Keratinocyte (primary cell): Measurements from ENCODE around the gene SULF2. TPM values are rescaled to one million over a fixed set of nuclear protein-coding genes. Genes with fewer than 3 reads are reported as not detected.
A peak's percentile ranks its signal among the peaks of the same experiment; 100 is the strongest.

Experiments
- DNase-seq: peaks from one replicate; pipeline ENCODE4 v3.0.0-alpha.2; 2011; ENCODE audit warnings: low read depth, missing footprints, low spot score
- FAIRE-seq: peaks from 2 replicates; lab custom pipeline; 2011; peaks lifted over from hg19 to GRCh38; lab: Jason Lieb, UNC
- H2AFZ ChIP-seq: 2 replicates; pipeline ENCODE4 v1.6.0; 2012; ENCODE audit warnings: low read length, control low read depth, inconsistent platforms; ENCODE audit not compliant: control insufficient read depth
- H3K27ac ChIP-seq: 2 replicates; pipeline ENCODE4 v1.5.1; 2011; ENCODE audit warnings: low read length; ENCODE audit not compliant: control insufficient read depth, insufficient read depth
- H3K27me3 ChIP-seq: 3 replicates; pipeline ENCODE4 v1.6.0; 2011; ENCODE audit warnings: low read length; ENCODE audit not compliant: control insufficient read depth, insufficient read depth; ENCODE audit errors: extremely low read depth
- H3K36me3 ChIP-seq, 2 experiments: 2 replicates in 1 of 2; 3 replicates in 1 of 2; pipeline ENCODE4 v1.5.1; 2011; ENCODE audit warnings: low read length in 2 of 2, mild to moderate bottlenecking in 1 of 2; ENCODE audit not compliant: control insufficient read depth in 2 of 2, insufficient read depth in 2 of 2; ENCODE audit errors: extremely low read depth in 1 of 2
- H3K4me1 ChIP-seq: 3 replicates; pipeline ENCODE4 v1.5.1; 2011; ENCODE audit warnings: low read length; ENCODE audit not compliant: control insufficient read depth, insufficient read depth; ENCODE audit errors: extremely low read depth
- H3K4me2 ChIP-seq: 3 replicates; pipeline ENCODE4 v1.6.0; 2011; ENCODE audit warnings: low read depth, low read length; ENCODE audit not compliant: control insufficient read depth, insufficient read depth; ENCODE audit errors: extremely low read depth
- H3K4me3 ChIP-seq, 3 experiments: fragments of 200-600 bp in 1 of 3; sonication (generic) in 1 of 3; 2 replicates in 2 of 3; 3 replicates in 1 of 3; pipeline ENCODE4 v1.5.1; 2011 to 2016; ENCODE audit warnings: low read length in 3 of 3, mild to moderate bottlenecking in 3 of 3, control low read depth in 2 of 3, inconsistent platforms in 1 of 3, low read depth in 1 of 3, mixed read lengths in 1 of 3, mixed run types in 1 of 3, moderate library complexity in 1 of 3; ENCODE audit not compliant: control insufficient read depth in 2 of 3, insufficient read depth in 2 of 3; ENCODE audit errors: extremely low read depth in 1 of 3
- H3K79me2 ChIP-seq: 2 replicates; pipeline ENCODE4 v1.6.0; 2012; ENCODE audit warnings: low read length; ENCODE audit not compliant: control insufficient read depth, insufficient read depth
- H3K9ac ChIP-seq: 3 replicates; pipeline ENCODE4 v1.6.0; 2011; ENCODE audit warnings: low read length; ENCODE audit not compliant: control insufficient read depth, insufficient read depth; ENCODE audit errors: extremely low read depth
- H3K9me1 ChIP-seq: 3 replicates; pipeline ENCODE4 v1.6.0; 2011; ENCODE audit warnings: low read length; ENCODE audit not compliant: control insufficient read depth, insufficient read depth; ENCODE audit errors: extremely low read depth
- H3K9me3 ChIP-seq: 2 replicates; pipeline ENCODE4 v1.5.1; 2012; ENCODE audit warnings: low read depth, low read length; ENCODE audit not compliant: control insufficient read depth
- H4K20me1 ChIP-seq: 3 replicates; pipeline ENCODE4 v1.6.0; 2011; ENCODE audit warnings: low read length; ENCODE audit not compliant: control insufficient read depth, insufficient read depth; ENCODE audit errors: extremely low read depth
- CTCF ChIP-seq, 3 experiments: IDR thresholded peaks in 1 of 3; conservative IDR thresholded peaks in 1 of 3; optimal IDR thresholded peaks in 1 of 3; 2 replicates in 2 of 3; 3 replicates in 1 of 3; pipeline versions ENCODE3 to v1.5.1; 2011; ENCODE audit warnings: low read length in 3 of 3, mild to moderate bottlenecking in 3 of 3, moderate library complexity in 2 of 3, control low read depth in 1 of 3, inconsistent platforms in 1 of 3; ENCODE audit not compliant: insufficient read depth in 2 of 3; ENCODE audit errors: extremely low read depth in 1 of 3
- EZH2 ChIP-seq: IDR thresholded peaks from one replicate; pipeline ENCODE4 v1.6.1; 2012; ENCODE audit warnings: inconsistent platforms, mild to moderate bottlenecking, low read length, moderate library complexity
- dilution Hi-C: fragments of 300-500 bp; cut with MboI; formaldehyde crosslinking; loops from one replicate; pipeline ENCODE4 v1.7.0; 2020; ENCODE audit warnings: low sequenced_read_pairs; ENCODE audit not compliant: extremely low pct_ligation_motif_present
- polyA plus RNA-seq, 5 experiments: library from polyadenylated mRNA; depleted of rRNA in 3 of 5; stranded (reverse) in 3 of 5; stranded (forward) in 1 of 5; unstranded in 1 of 5; fragments of >200 nt; gene quantifications; 1 replicate in 1 of 5; 2 replicates in 3 of 5; 3 replicates in 1 of 5; pipeline versions ENCODE4 v1.2.1 to v1.2.3, GENCODE V29; 2011 to 2012; ENCODE audit warnings: missing spikeins in 2 of 5, low read depth in 1 of 5, low replicate concordance in 1 of 5

The SULF2 gene
- polyA plus RNA-seq, 1 donor (not counting 4 experiments of a cell fraction or from before 2014, with no cell fraction given): 64.4 TPM

DNA sequence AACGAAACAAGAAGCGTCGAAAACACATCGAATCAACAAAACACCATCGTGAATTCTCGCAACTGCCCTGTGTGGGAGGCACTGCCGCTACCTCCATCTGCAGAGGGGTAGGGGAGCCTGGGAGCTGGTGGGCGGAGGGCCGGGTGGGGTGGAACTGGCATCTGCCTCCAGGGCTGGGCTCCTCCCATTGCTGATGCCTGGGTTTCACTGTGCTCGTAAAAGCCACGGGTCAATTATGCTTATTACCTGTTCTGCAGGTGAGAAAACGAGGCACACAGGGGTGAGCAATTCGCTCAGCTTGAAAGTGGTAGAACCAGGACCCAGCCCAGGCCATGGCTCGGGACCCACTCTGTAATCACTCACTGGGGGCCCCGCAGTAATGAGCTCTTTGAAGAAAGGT, 16.5 kb upstream of the SULF2 start:
- H2AFZ ChIP-seq: peak overlapping the region; percentile 62
- H3K4me2 ChIP-seq: peak overlapping the region; percentile 35
- FAIRE-seq: no peak

GRCh38 chr20:47801079-47801478, 15.8 kb upstream of the SULF2 start:
- Histone ChIP-seq H3K36me3 (no peaks in the 10 kb centered on the region), H3K9me1 (no peaks in the 10 kb centered on the region), H3K4me2 (peak overlapping the region; percentile 5), H2AFZ (peak overlapping the region; percentile 19), H3K4me3 (no peak overlapping the region), H3K79me2 (no peaks in the 10 kb centered on the region), H3K4me1 (peaks cover 8% of the 10 kb centered on the region), H4K20me1 (no peaks in the 10 kb centered on the region), H3K27ac (no peak overlapping the region), H3K27me3 (no peaks in the 10 kb centered on the region), H3K9ac (no peak overlapping the region), H3K9me3 (no peaks in the 10 kb centered on the region)
- peak; percentile 5 for FAIRE-seq
- dilution Hi-C loops: no loop called here
- DNase-seq: no peak
- TF ChIP-seq CTCF (optimal IDR thresholded peaks at IDR 0.05 in 1 of 3, IDR thresholded peaks at IDR 0.05 in 1 of 3, conservative IDR thresholded peaks at IDR 0.05 in 1 of 3; ENCODE audit: extremely low read depth in 1 of 3, insufficient read depth in 2 of 3, low read length in 3 of 3) (no peak), EZH2 (no peak)

More for the DNA sequence above, 16.5 kb upstream of the SULF2 start:
- Histone ChIP-seq H3K9me1 (no peaks in the 10 kb centered on the region), H3K4me1 (peaks cover 8% of the 10 kb centered on the region), H3K4me3 (no peak overlapping the region), H3K9me3 (no peaks in the 10 kb centered on the region), H3K9ac (peak overlapping the region; percentile 4), H3K36me3 (no peaks in the 10 kb centered on the region), H4K20me1 (no peaks in the 10 kb centered on the region), H3K27ac (no peak overlapping the region), H3K79me2 (no peaks in the 10 kb centered on the region), H3K27me3 (no peaks in the 10 kb centered on the region)
- no peak for TF ChIP-seq EZH2
- TF ChIP-seq CTCF (optimal IDR thresholded peaks at IDR 0.05 in 1 of 3, IDR thresholded peaks at IDR 0.05 in 1 of 3, conservative IDR thresholded peaks at IDR 0.05 in 1 of 3; ENCODE audit: extremely low read depth in 1 of 3, insufficient read depth in 2 of 3, low read length in 3 of 3): no peak
- no peak for DNase-seq
- dilution Hi-C loops: no loop called here
